HuH-7 (cell line): ENCODE results near the gene SVBP.

ENCODE experiments used
- DNase-seq: peaks from one replicate; pipeline ENCODE4 v3.0.0; 2011; ENCODE audit warnings: low spot score

The SVBP gene

DNA sequence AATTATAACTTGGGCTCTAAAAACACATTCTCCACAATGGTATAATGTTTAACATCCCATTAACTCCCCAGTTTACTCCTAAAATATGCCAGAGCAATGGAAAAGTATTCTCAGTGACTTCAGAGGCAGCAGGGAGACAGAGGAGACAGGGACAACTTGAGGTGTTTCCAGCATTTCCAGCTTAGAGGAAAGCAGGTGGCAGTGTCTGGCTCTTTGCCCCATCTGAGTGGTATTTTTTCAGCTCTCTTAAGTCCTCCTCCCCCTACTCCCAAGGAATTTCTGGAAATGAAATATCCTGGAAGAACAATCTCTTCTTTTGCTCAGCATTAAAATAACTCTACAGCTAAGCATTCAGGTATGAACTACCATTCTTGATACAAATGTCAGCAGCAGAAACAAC, 11.0 kb downstream of the SVBP start:
- no peak for DNase-seq

DNA sequence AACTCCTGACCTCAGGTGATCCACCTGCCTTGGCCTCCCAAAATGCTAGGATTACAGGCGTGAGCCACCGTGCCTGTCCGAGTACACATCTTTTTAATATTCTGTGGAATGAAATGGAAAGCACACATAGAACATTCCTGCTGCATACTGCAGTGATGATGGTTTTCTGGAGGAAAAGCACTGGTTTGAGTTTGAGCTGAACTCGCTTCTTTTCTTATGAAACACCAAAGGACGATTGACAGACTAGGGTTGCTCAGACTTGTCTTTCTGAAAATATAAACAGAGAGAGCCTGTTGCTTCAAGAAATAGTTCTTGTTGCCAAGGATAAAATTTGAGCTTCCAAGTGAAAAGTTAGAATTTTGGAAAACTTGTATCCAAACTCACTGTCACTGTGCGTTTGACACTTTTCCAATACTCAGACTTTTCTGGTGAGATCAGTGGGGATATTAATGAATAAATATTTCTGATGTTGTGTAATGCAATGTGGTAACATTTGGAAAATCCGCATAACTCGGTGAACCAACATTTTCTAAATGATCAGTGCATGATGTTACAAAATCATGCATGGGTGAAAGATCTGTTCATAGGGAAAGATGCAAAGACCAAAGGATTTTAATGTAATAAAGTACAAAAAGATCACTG, 15.2 kb downstream of the SVBP start:
- no peak for DNase-seq

GRCh38 chr1:42797979-42798378, 19.2 kb downstream of the SVBP start:
- no peak for DNase-seq

DNA sequence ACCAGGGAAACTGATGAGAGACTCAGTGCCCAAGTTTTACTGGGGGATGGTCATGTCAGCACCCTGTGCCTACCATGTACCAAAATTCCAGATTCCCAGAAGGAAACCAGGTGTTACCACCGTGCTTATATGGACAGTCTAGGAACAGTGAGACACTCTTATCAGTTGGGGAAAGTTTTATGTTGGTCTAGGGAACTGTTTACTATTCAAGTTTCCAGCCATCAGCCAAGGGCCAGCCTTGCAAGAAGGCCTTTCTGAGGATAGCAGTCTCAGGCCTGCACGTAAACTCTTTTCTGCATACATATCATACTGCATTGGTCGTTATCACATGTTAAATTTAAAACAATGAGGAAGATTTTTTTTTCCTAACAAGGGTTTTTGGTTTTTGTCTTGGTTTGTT, 19.8 kb downstream of the SVBP start:
- DNase-seq = no peak

GRCh38 chr1:42793824-42794223, 23.4 kb downstream of the SVBP start:
- DNase-seq = no peak

DNA sequence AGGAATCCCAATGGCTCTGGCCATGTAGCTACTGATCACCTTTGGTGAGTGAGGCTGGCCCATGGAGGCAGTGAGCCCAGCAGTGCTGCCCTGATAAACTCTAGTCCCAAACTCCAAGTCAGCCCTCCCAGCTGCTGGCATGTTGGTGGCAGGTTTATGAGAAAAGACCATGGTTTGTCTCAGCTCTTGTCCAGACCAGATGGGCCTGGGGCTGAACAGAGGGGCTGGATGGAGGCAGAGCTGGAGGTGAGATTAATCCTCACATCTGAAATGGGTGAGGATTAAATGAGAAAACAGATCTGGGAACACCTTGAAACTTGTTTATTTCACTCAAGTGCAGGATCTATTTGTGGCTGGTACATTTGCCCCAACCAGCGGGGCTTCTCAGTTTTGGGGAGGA, 29.2 kb downstream of the SVBP start:
- no peak for DNase-seq

GRCh38 chr1:42786097-42786496, 31.1 kb downstream of the SVBP start:
- no peak for DNase-seq

- DNase-seq = no peak
Observed at GRCh38 chr1:42784946-42785693, 32.1 kb downstream of the SVBP start, which contains the start of gene TMEM269. Gene TMEM269 (plus strand): TSS chr1:42784991. CDS start chr1:42789894, 4,903 bp downstream.

DNA sequence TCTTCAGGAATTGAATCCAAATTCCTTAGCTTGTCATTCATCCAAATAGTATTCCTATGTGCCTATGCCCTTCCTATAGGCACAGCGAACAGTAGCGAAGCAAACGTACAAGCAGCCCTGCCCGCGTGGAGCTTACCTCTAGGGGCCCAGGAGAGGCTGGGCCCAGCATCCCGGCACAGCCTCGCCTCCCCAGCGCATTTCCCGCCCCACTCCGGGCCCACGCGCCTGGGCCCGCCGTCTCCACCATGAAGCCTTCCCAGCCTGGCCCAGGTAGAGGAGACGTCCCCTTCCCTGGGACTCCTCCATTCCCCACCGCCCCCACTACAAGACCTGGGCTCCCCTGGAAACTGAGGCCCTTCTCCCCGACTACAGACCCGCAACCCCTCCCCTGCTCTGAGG, 32.7 kb downstream of the SVBP start:
- no peak for DNase-seq

GRCh38 chr1:42783092-42783491, 34.1 kb downstream of the SVBP start:
- no peak for DNase-seq

DNA sequence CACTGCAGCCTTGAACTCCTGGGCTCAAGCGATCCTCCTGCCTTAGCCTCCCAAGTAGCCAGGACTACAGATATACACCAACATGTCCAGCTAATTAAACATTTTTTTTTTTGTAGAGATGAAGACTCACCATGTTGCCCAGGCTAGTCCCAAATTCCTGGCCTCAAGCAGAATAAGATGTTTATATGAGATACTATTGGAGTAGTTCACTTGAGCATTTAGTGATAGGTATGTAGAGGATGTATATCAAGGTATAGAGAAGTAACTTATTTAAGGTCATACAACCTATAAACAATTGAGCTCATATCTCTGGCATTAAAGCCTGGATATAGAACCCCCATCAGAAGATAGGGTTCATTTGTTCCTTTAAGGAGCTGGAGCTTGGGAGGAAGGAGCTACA, 37.0 kb downstream of the SVBP start:
- DNase-seq = no peak

DNA sequence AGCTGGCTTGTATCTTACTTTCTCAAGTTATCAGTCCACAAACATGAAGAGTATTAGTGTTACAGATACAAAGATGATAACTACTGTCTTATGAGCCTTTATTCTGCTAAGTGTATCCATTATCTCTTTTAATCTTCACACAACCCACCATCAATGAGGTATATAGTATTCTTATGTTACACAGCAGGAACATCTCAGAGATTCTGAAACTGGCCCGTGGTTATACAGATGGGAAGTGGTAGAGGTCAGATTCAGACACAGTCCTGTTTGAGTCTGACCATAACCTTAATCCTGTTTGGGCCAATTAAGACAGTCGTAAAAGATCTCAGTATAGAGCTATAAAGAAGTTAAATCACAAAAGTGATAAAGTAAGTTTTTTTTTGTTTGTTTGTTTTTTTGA, 37.5 kb downstream of the SVBP start:
- no peak for DNase-seq

DNA sequence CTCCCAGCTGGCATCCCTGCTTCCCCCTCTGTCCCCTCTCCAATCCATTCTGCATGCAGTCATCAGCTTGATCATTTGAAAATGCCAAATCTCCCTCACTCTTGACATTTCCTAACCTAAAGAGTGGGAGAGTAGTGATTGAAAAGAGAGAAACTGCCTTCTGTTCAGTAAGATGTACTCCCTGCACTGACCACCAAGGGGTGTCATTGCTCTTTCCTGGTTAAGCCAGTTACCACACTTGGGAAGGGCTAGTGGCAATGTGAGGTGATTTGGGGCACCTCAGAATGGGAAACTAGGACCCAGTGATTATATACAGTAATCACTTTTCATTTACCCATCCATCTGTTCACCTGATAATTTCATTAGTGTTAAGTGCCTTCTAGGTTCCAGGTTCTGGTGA, 39.3 kb downstream of the SVBP start:
- DNase-seq = peak; percentile 77

DNA sequence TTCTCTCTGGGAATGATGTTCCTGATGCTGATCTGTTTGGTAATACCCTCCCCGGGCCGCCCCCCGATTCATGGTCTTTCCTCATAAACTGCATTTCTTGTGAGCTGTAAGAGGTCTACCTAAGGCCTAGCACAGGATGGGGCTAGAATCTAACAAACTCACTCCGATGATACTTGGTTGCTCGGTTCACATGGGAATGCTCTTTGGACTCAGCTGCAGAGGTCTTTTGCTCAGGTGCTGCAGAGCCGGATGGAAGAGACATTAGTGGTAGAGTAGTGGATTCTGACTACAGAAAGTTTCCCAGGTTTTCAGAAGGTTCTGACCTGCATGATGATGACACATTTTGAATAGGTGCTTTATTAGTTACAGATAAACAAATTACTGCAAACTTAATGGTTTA, 40.7 kb downstream of the SVBP start:
- no peak for DNase-seq

GRCh38 chr1:42774928-42775526, 42.2 kb downstream of the SVBP start:
- no peak for DNase-seq

DNA sequence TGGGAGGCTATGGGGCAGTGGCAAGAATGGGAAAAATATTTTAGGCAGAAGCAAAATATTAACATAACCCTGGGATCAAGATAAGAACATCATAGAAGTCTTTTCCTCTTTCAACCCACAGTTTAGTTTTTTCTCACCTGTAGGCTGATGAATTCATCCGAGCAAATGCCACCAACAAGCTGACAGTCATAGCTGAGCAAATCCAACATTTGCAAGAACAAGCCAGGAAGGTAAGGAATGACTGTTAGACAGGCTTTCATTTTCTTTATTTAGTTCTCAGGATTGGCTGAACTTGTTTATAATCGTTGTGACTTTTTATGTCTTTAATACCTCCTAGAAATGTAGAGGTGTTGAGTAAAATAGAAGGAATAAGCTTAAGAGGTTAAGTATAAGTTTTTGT, 43.8 kb downstream of the SVBP start:
- no peak for DNase-seq

GRCh38 chr1:42769811-42770210, 47.4 kb downstream of the SVBP start:
- DNase-seq = no peak

DNA sequence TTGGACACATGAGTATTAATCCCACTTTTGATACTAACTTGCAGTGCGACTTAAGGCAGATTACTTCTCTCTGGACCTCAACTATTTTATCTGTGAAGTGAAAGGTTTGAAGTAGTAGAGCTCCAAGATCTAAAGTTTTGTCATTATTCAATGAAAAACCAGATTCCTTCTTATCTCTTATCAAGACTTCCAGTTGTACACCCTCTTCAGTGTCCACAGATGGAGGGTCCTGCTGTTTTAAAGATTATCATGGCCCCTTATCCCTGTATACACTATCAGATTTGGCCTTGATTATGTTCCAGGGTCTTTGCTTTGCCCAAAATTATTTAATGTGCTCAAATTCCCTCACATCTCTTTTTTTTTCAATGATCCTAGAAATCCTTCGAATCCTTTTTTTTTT, 49.0 kb downstream of the SVBP start:
- no peak for DNase-seq

- no peak for DNase-seq
Observed at GRCh38 chr1:42767510-42768000, 49.6 kb downstream of the SVBP start.

DNA sequence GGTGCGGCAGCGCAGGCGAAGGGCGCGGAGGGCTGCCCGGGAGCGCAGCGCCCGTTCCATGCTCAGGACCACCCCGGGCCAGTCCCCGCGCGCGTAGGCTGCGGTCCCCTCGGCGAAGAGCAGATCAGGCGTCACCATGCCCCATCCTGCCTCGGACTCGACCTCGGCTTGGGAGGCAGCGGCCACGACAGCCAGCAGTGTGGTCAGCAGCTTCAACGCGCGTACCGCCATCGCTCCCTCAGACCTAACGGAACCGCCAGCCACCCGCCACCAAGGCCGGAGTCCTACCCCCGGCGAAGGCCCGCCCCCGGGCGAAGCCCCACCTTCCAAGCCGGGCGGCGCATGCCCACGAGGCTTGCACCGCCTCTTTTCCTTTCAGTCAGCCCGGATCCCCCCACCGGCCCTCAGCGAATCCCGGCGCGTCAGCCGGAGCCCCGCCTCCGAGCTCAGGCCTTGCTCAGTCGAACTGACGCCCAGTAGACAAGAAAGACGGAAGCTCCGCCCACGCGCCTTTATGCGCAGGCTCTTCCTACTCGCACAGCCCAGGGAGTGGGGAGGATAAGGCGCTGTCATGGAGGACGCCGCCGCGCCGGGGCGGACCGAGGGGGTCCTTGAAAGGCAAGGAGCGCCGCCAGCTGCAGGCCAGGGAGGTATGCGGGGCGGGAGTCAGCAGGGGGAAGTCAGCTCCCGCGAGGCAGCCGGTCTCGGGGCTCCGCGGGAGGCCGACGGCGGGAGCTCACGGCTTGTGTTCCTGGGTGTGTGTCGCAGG, 50.3 kb downstream of the SVBP start, which contains the start of the genes C1orf50 and P3H1:
C1orf50 (plus strand) TSS at position 509 of the 769 bp plus-strand sequence; CDS start at position 572, 63 bp downstream.
P3H1 (minus strand) TSS at position 288 of the 769 bp plus-strand sequence; CDS start at position 231, 57 bp downstream.
- peak; percentile 95 for DNase-seq

DNA sequence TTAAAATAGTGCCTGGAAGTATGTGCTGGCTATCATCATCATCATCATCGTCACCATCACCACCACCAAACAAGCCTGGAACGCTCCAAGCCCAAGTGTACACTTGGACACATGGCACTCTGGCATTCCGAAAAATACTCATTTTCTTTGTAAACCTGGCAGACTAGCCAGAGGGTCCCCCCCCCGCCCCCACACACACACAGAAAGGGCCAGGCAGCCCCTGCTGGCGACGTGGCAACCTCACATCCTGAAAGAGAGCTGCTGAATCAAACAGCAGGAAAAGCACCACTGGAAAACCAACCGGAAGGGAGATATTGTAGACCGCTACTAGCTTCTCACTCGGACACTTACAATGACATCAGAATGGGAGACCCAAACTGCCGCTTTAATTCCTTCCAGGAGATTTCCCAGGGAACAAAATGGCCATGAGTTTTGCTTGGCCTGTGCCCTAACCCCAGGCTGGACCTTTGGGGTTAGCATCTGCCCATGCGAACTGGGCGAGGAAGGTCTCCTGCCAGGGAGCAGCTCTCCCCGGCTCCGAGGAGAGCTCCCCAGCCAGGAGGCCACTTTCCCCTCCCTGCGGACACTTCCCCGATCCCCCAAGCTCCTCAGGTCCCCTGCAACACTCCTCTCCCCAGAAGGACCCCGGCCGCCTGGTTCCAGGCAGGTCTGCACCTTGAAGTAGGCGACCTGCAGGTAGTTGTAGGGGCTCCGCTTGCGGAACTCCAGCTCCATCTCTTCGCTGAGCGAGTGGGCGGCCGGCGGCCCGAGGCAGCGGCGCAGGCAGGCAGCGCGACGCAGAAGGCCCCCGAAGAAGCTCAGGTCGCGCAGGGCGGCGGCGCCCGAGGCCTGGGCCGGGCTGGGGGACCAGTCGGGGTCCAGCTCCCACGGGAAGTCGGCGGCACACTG, 51.1 kb downstream of the SVBP start:
- DNase-seq = peak; percentile 73
